Measurements from ENCODE around the gene RUFY4. TPM values are rescaled to one million over a fixed set of nuclear protein-coding genes. Genes with fewer than 3 reads are reported as not detected.

RUFY4 gene
- total and polyA plus RNA-seq, 2 donors (not counting 3 experiments of a cell fraction or from before 2014, with no cell fraction given) = not detected

DNA sequence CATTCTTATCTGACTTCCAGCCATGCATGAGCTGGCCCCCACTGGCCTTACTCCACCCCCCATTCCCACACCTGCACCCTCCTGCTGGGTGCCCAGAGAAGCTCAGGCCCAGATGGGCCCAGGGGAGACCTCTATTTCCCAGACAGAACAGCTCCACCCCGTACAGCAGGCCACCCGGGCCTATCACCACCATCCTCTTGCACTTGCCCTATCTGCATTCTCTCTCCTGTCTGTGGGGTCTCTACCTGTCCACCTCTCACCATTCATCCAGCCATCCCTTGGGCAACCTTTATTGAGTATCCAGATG lies 40.9 kb upstream of the RUFY4 start:
- Histone ChIP-seq H4K20me1 (replicated peaks; ENCODE audit: control insufficient read depth, extremely low read depth, insufficient read depth, low read length) (no peaks in the 10 kb centered on the region), H3K9me1 (replicated peaks; ENCODE audit: control insufficient read depth, extremely low read depth, insufficient read depth, low read length) (no peaks in the 10 kb centered on the region), H3K4me3 (replicated peaks in 1 of 3; ENCODE audit: insufficient read depth in 1 of 3, low read depth in 1 of 3, low read length in 3 of 3) (no peak overlapping the region), H3K36me3 (ENCODE audit: control insufficient read depth in 2 of 2, extremely low read depth in 1 of 2, insufficient read depth in 2 of 2, low read length in 2 of 2) (no peaks in the 10 kb centered on the region), H3K27me3 (ENCODE audit: control insufficient read depth in 2 of 2, insufficient read depth in 2 of 2, low read length in 2 of 2) (peaks cover 3 to 15% of the 10 kb centered on the region in 2 experiments), H3K9ac (replicated peaks; ENCODE audit: extremely low read depth, insufficient read depth, low read length) (no peak overlapping the region), H3K4me2 (ENCODE audit: insufficient read depth, low read length) (no peak overlapping the region), H2AFZ (ENCODE audit: low read depth, low read length) (no peak overlapping the region), H3K9me3 (replicated peaks; ENCODE audit: control insufficient read depth, insufficient read depth, low read length) (no peaks in the 10 kb centered on the region), H3K4me1 (ENCODE audit: control insufficient read depth, extremely low read depth, insufficient read depth, low read length) (no peaks in the 10 kb centered on the region), H3K27ac (ENCODE audit: insufficient read depth, low read depth, low read length) (no peak overlapping the region), H3K79me2 (ENCODE audit: control insufficient read depth, insufficient read depth, low read length) (no peaks in the 10 kb centered on the region)
- CTCF ChIA-PET = interaction anchor here (1.1 to 2.1 kb wide), 5 partner anchors 22 to 242 kb away, joined by 3 to 10 read pairs (median 4); no protein-coding TSS in a partner anchor
- FAIRE-seq (no peak), DNase-seq (ENCODE audit: low read depth, low spot score) (no peak)
- intact Hi-C loops (cut with micrococcal nuclease) (no loop called here), dilution Hi-C loops (cut with MboI; ENCODE audit: extremely low pct_ligation_motif_present, low sequenced_read_pairs) (no loop called here)
- BruUV-seq (replicated peaks) = no TSS peak
- no peak for TF ChIP-seq GATA2 (IDR thresholded peaks at IDR 0.05; ENCODE audit: insufficient read depth, insufficient read length, low read depth, low read length)
- no peak for TF ChIP-seq MYC (IDR thresholded peaks at IDR 0.05; ENCODE audit: low read depth, low read length)
- no peak for TF ChIP-seq FOS (IDR thresholded peaks at IDR 0.05; ENCODE audit: borderline replicate concordance, insufficient read depth, low read length)
- TF ChIP-seq EZH2 (IDR thresholded peaks at IDR 0.05; ENCODE audit: borderline replicate concordance, low read depth, low read length, severe bottlenecking) = no peak
- no peak for TF ChIP-seq POLR2AphosphoS5 (IDR thresholded peaks at IDR 0.05; ENCODE audit: insufficient read depth, low read depth, low read length)
- TF ChIP-seq, protein P1, sequence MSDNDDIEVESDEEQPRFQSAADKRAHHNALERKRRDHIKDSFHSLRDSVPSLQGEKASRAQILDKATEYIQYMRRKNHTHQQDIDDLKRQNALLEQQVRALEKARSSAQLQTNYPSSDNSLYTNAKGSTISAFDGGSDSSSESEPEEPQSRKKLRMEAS (IDR thresholded peaks at IDR 0.05; ENCODE audit: insufficient read depth, insufficient read length) = no peak
- TF ChIP-seq POLR2A (IDR thresholded peaks at IDR 0.05; ENCODE audit: low read depth, low read length) = no peak
- TF ChIP-seq, protein P2, sequence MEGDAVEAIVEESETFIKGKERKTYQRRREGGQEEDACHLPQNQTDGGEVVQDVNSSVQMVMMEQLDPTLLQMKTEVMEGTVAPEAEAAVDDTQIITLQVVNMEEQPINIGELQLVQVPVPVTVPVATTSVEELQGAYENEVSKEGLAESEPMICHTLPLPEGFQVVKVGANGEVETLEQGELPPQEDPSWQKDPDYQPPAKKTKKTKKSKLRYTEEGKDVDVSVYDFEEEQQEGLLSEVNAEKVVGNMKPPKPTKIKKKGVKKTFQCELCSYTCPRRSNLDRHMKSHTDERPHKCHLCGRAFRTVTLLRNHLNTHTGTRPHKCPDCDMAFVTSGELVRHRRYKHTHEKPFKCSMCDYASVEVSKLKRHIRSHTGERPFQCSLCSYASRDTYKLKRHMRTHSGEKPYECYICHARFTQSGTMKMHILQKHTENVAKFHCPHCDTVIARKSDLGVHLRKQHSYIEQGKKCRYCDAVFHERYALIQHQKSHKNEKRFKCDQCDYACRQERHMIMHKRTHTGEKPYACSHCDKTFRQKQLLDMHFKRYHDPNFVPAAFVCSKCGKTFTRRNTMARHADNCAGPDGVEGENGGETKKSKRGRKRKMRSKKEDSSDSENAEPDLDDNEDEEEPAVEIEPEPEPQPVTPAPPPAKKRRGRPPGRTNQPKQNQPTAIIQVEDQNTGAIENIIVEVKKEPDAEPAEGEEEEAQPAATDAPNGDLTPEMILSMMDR (IDR thresholded peaks at IDR 0.05; ENCODE audit: extremely low read depth in 1 of 2, insufficient read depth in 1 of 2, low read depth in 1 of 2, low read length in 2 of 2) = no peak
- no peak for TF ChIP-seq JUN (IDR thresholded peaks at IDR 0.05; ENCODE audit: borderline replicate concordance, insufficient read depth, insufficient read length, low read depth)
- POLR2A ChIA-PET = no interaction called here

All from endothelial cell of umbilical vein (primary cell).